OCI-LY7 (cell line): ENCODE data around the gene BFAR. TPM values are rescaled to one million over a fixed set of nuclear protein-coding genes. Genes with fewer than 3 reads are reported as not detected.

Source experiments
- BruUV-seq: library from RNA; stranded (reverse); fragments of 400-500 nt; replicated peaks from 2 replicates; lab custom pipeline; 2021; lab: Mats Ljungman, UMichigan
- CTCF ChIA-PET: fragments of 300-600 bp; sonication (Branson Sonifier 250); formaldehyde crosslinking; loops from one replicate; lab custom pipeline; 2022; ENCODE audit warnings: antibody characterized with exemption; ENCODE audit not compliant: unreplicated experiment; lab: Charles Lee
- POLR2A ChIA-PET: fragments of 300-600 bp; sonication (Branson Sonifier 250); formaldehyde crosslinking; loops from one replicate; lab custom pipeline; 2022; ENCODE audit warnings: antibody characterized with exemption; lab: Charles Lee
- DNase-seq: peaks from one replicate; pipeline ENCODE4 v3.0.0-alpha.2; 2015; ENCODE audit warnings: low spot score
- H2AFZ ChIP-seq: fragments of 200-600 bp; sonication (generic), shearing (Covaris generic); 2 replicates; pipeline ENCODE4 v1.6.1; 2014; ENCODE audit warnings: mild to moderate bottlenecking, antibody characterized with exemption, low read length, moderate library complexity
- H3K27ac ChIP-seq: fragments of 200-600 bp; sonication (generic); 2 replicates; pipeline ENCODE4 v1.5.1; 2014; ENCODE audit warnings: mixed run types, low read depth, mild to moderate bottlenecking, moderate library complexity, low read length, inconsistent platforms; ENCODE audit not compliant: poor library complexity, severe bottlenecking
- H3K36me3 ChIP-seq: fragments of 200-600 bp; sonication (generic); 2 replicates; pipeline ENCODE4 v1.6.1; 2014; ENCODE audit warnings: mild to moderate bottlenecking, antibody characterized with exemption, low read length, moderate library complexity, mixed read lengths; ENCODE audit not compliant: insufficient read depth
- H3K4me1 ChIP-seq: fragments of 200-600 bp; sonication (generic); 2 replicates; pipeline ENCODE4 v1.5.1; 2014; ENCODE audit warnings: mild to moderate bottlenecking, low read length; ENCODE audit not compliant: insufficient read depth, poor library complexity, severe bottlenecking
- H3K4me2 ChIP-seq: fragments of 200-600 bp; sonication (generic); 2 replicates; pipeline ENCODE4 v1.6.1; 2014; ENCODE audit warnings: mild to moderate bottlenecking, low read length
- H3K4me3 ChIP-seq: fragments of 200-600 bp; sonication (generic); 2 replicates; pipeline ENCODE4 v1.5.1; 2014; ENCODE audit warnings: mild to moderate bottlenecking, low read depth, low read length; ENCODE audit not compliant: poor library complexity, severe bottlenecking
- H3K79me2 ChIP-seq: fragments of 200-600 bp; sonication (generic); 2 replicates; pipeline ENCODE4 v1.6.1; 2016; ENCODE audit warnings: low read depth, mild to moderate bottlenecking, low read length, moderate library complexity, mixed read lengths; ENCODE audit not compliant: insufficient read depth
- H3K9me2 ChIP-seq: fragments of 200-600 bp; sonication (generic); 2 replicates; pipeline ENCODE4 v1.6.1; 2016; ENCODE audit warnings: mild to moderate bottlenecking, low read length, mixed read lengths; ENCODE audit not compliant: insufficient read depth
- H3K9me3 ChIP-seq: fragments of 200-600 bp; sonication (generic); 2 replicates; pipeline ENCODE4 v1.6.1; 2014; ENCODE audit warnings: mild to moderate bottlenecking, mixed run types, low read length, mixed read lengths
- H4K20me1 ChIP-seq: fragments of 200-600 bp; sonication (generic); 2 replicates; pipeline ENCODE4 v1.6.1; 2014; ENCODE audit warnings: mild to moderate bottlenecking, antibody characterized with exemption, low read length, moderate library complexity, mixed read lengths; ENCODE audit not compliant: insufficient read depth
- EZH2phosphoT487 ChIP-seq: fragments of 200-600 bp; sonication (generic); IDR thresholded peaks from 2 replicates; pipeline ENCODE4 v1.6.1; 2018; ENCODE audit warnings: low read depth, borderline replicate concordance, mild to moderate bottlenecking, mixed run types, antibody characterized with exemption, low read length, moderate library complexity, mixed read lengths
- intact Hi-C: fragments of 100-400 bp; cut with micrococcal nuclease; formaldehyde crosslinking; loops from one replicate; pipeline ENCODE4 v1.10.0; 2022; ENCODE audit not compliant: unreplicated experiment
- total RNA-seq, 2 experiments: library from RNA; depleted of rRNA in 1 of 2; stranded (reverse); fragments of >200 nt in 1 of 2; shearing (Covaris generic) in 1 of 2; gene quantifications; 2 replicates each; pipeline ENCODE4 v1.2.3, GENCODE V29; 2014 to 2022
- TF ChIP-seq, protein P1 (sequence below): fragments of 200-600 bp; sonication (generic); conservative IDR thresholded peaks from 2 replicates; pipeline ENCODE4 v1.5.1; 2014; ENCODE audit warnings: mild to moderate bottlenecking, antibody characterized with exemption, low read length, moderate library complexity, mixed read lengths

BFAR gene
- total RNA-seq, 2 experiments from 2014 or later: 36.7 to 63.4 TPM

DNA sequence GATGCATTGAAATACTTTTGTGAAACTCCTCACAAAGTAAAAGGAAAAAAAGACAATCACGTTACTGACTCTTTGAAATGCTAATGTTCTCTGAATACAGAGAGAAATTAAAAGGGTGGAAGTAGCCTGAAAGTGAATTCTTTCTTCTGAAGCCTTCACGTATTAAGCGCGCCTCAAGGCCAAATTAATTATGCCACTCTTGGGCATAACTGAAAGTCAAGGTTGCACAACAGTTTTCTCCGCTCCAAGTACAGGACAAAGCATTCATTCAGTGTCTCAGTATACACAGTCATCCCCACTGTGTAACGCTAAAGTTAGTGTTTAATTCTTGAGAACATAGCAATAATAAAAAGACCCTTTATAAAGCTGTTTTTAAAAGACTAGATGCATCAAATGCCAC is 24.1 kb upstream of the BFAR start:
- Histone ChIP-seq H3K4me1 (peaks cover 71% of the 10 kb centered on the region), H3K79me2 (peaks cover 34% of the 10 kb centered on the region), H3K9me3 (no peaks in the 10 kb centered on the region), H3K27ac (peak overlapping the region; percentile 96), H3K36me3 (peaks cover 72% of the 10 kb centered on the region), H3K4me2 (peak overlapping the region; percentile 89), H2AFZ (no peak overlapping the region; the same call in 1 of the 2 replicates), H3K9me2 (no peaks in the 10 kb centered on the region), H4K20me1 (no peaks in the 10 kb centered on the region), H3K4me3 (peak overlapping the region; percentile 64)
- ChIA-PET POLR2A (interaction anchor here (0.6 to 2.9 kb wide), 4 partner anchors 8 to 29 kb away, joined by 3 to 16 read pairs (median 4); partner anchors contain the start of gene PARN), CTCF (no interaction called here)
- BruUV-seq: no TSS peak
- intact Hi-C loops: loop anchor here (2.0 kb wide), 1 partner anchor 254 kb away; no protein-coding TSS in a partner anchor
- DNase-seq: peak; percentile 44
- no peak for TF ChIP-seq EZH2phosphoT487
- TF ChIP-seq, protein P1, sequence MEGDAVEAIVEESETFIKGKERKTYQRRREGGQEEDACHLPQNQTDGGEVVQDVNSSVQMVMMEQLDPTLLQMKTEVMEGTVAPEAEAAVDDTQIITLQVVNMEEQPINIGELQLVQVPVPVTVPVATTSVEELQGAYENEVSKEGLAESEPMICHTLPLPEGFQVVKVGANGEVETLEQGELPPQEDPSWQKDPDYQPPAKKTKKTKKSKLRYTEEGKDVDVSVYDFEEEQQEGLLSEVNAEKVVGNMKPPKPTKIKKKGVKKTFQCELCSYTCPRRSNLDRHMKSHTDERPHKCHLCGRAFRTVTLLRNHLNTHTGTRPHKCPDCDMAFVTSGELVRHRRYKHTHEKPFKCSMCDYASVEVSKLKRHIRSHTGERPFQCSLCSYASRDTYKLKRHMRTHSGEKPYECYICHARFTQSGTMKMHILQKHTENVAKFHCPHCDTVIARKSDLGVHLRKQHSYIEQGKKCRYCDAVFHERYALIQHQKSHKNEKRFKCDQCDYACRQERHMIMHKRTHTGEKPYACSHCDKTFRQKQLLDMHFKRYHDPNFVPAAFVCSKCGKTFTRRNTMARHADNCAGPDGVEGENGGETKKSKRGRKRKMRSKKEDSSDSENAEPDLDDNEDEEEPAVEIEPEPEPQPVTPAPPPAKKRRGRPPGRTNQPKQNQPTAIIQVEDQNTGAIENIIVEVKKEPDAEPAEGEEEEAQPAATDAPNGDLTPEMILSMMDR: no peak

DNA sequence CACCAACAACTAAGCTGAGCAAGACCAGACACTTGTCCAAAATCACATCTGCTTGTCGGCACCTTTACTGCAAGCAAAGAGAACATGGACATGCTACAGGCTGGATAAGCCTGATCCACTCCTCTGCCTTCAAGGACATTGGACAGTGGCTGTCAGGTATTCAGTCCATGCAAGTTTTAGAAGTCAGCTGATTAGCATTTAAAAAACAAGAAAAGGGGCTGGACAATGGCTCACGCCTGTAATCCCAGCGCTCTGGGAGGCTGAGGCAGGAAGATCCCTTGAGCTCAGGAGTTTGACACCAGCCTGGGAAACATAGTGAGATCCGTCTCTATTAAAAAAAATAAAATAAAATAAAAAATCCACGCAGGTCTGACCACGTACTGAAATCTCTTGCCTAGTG is 23.0 kb upstream of the BFAR start:
- peak overlapping the region; percentile 89 for H3K4me2 ChIP-seq
- H3K4me1 ChIP-seq: peaks cover 65% of the 10 kb centered on the region
- H3K36me3 ChIP-seq: peaks cover 70% of the 10 kb centered on the region
- intact Hi-C loops: loop anchor here (2.0 kb wide), 1 partner anchor 255 kb away; no protein-coding TSS in a partner anchor
- H3K9me2 ChIP-seq: no peaks in the 10 kb centered on the region
- peak; percentile 25 for DNase-seq
- H3K79me2 ChIP-seq: peaks cover 23% of the 10 kb centered on the region
- TF ChIP-seq, protein P1: no peak
- no peak for TF ChIP-seq EZH2phosphoT487
- H3K4me3 ChIP-seq: peak overlapping the region; percentile 64
- peak overlapping the region; percentile 0; the same call in 1 of the 2 replicates for H2AFZ ChIP-seq
- peak overlapping the region; percentile 96 for H3K27ac ChIP-seq
- CTCF ChIA-PET: no interaction called here
- H4K20me1 ChIP-seq: no peaks in the 10 kb centered on the region
- no TSS peak for BruUV-seq
- H3K9me3 ChIP-seq: no peaks in the 10 kb centered on the region
- POLR2A ChIA-PET: interaction anchor here (0.6 to 2.9 kb wide), 7 partner anchors 9 to 1852 kb away, joined by 3 to 16 read pairs (median 4); partner anchors contain the start of gene PARN

DNA sequence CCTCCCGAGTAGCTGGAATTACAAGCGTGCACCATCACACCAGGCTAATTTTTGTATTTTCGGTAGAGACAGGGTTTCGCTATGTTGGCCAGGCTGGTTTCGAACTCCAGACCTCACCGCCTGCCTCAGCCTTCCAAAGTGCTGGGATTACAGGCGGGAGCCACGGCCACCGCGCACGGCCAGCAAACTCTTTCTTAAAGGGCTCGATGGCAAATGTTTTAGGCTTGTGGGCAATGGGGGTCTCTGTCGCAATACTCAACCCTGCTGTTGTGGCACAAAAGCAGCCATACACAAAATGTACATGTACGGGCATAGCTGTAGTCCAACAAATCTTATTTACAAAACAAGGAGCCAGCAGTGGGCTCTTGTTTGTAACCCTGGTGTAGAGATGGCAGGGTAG is 21.1 kb upstream of the BFAR start:
- peaks cover 77% of the 10 kb centered on the region for H3K36me3 ChIP-seq
- no TSS peak for BruUV-seq

More for the DNA sequence above, 21.1 kb upstream of the BFAR start:
- Histone ChIP-seq H3K4me3 (no peak overlapping the region), H2AFZ (no peak overlapping the region), H3K4me1 (peaks cover 47% of the 10 kb centered on the region), H3K27ac (no peak overlapping the region), H4K20me1 (no peaks in the 10 kb centered on the region), H3K9me3 (no peaks in the 10 kb centered on the region), H3K4me2 (no peak overlapping the region), H3K79me2 (peaks cover 11% of the 10 kb centered on the region; the same call in 1 of the 2 replicates), H3K9me2 (no peaks in the 10 kb centered on the region)
- CTCF ChIA-PET: no interaction called here
- POLR2A ChIA-PET: interaction anchor here (0.6 to 1.4 kb wide), 5 partner anchors 14 to 86 kb away, joined by 3 to 5 read pairs (median 4); partner anchors contain the start of gene PARN
- intact Hi-C loops: no loop called here
- no peak for DNase-seq
- TF ChIP-seq, protein P1: no peak
- no peak for TF ChIP-seq EZH2phosphoT487
